Rectal smooth muscle tissue (tissue), 1 donor: ENCODE measurements around the gene CASP7.
"Not testable (repeated sequence)": the region's sequence is repeated elsewhere in the genome, so short reads cannot be mapped to it uniquely, and the experiment has no call there.

Source experiments
- H3K27ac ChIP-seq: one replicate; pipeline ENCODE4 v1.7.0; 2013; ENCODE audit warnings: low read depth, low read length, inconsistent platforms
- H3K27me3 ChIP-seq: one replicate; pipeline ENCODE4 v1.7.0; 2013; ENCODE audit warnings: low read length; ENCODE audit not compliant: control insufficient read depth, insufficient read depth
- H3K36me3 ChIP-seq: one replicate; pipeline ENCODE4 v1.7.0; 2013; ENCODE audit warnings: low read length; ENCODE audit not compliant: control insufficient read depth, insufficient read depth
- H3K4me1 ChIP-seq: one replicate; pipeline ENCODE4 v1.7.0; 2013; ENCODE audit warnings: low read length; ENCODE audit not compliant: control insufficient read depth, insufficient read depth
- H3K4me3 ChIP-seq: one replicate; pipeline ENCODE4 v1.7.0; 2013; ENCODE audit warnings: low read length
- H3K9ac ChIP-seq: one replicate; pipeline ENCODE4 v1.7.0; 2013; ENCODE audit warnings: low read length

Gene CASP7

GRCh38 chr10:113651021-113651420 is 28.7 kb upstream of the CASP7 start:
- Histone ChIP-seq H3K27me3 (no peaks in the 10 kb centered on the region), H3K4me3 (no peak overlapping the region), H3K4me1 (no peaks in the 10 kb centered on the region), H3K9ac (no peak overlapping the region), H3K27ac (no peak overlapping the region), H3K36me3 (no peaks in the 10 kb centered on the region)

DNA sequence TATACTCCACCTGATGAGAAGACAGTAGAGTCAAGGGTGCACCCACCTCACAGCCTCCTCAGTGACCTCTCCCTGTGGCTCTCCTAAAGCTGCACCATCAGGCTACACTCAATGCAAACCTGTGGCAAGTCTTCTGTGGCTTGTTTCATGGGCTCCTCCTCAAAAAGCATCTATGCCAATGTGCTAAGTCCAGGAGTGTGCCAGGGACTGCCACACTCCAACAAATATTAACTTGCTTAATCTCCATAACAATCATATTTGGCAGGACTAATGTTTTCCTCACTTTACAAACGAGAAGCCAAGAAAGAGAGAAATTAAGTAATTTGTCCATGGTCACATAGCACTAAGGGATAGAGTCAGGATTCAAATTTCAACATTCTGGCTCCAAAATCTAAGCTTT is 27.8 kb upstream of the CASP7 start:
- no peaks in the 10 kb centered on the region for H3K4me1 ChIP-seq
- H3K36me3 ChIP-seq, result no peaks in the 10 kb centered on the region

GRCh38 chr10:113652456-113652855 is 27.3 kb upstream of the CASP7 start:
- not testable (repeated sequence) for H3K4me3 ChIP-seq, H3K27ac ChIP-seq, H3K4me1 ChIP-seq, H3K27me3 ChIP-seq, H3K36me3 ChIP-seq, H3K9ac ChIP-seq

More for the DNA sequence above, 27.8 kb upstream of the CASP7 start:
- no peaks in the 10 kb centered on the region for H3K27me3 ChIP-seq
- no peak overlapping the region for H3K9ac ChIP-seq
- H3K27ac ChIP-seq, result no peak overlapping the region
- H3K4me3 ChIP-seq, result no peak overlapping the region

DNA sequence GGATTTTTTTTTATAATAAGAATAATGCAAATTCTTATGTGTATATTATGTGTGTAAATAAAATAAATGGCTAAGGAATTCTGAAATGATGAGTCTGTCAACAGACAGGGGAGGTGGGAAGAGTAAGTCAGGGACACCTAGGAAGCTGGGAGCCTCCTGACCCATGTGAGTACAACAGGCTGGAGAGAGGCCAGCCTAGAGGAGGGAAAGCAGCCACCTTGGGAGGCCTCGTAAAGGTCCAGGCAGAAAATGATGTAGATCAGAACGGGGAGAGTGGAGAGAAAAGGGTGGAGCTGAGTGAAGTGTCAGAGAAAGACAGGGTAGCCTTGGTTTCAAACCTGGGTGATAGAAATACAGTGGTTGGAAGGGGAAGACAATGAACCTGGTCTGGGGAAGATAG is 22.8 kb upstream of the CASP7 start:
- no peak overlapping the region for H3K4me3 ChIP-seq
- H3K27me3 ChIP-seq, result no peaks in the 10 kb centered on the region
- H3K36me3 ChIP-seq, result no peaks in the 10 kb centered on the region
- no peak overlapping the region for H3K9ac ChIP-seq
- H3K4me1 ChIP-seq, result no peaks in the 10 kb centered on the region
- H3K27ac ChIP-seq, result no peak overlapping the region

DNA sequence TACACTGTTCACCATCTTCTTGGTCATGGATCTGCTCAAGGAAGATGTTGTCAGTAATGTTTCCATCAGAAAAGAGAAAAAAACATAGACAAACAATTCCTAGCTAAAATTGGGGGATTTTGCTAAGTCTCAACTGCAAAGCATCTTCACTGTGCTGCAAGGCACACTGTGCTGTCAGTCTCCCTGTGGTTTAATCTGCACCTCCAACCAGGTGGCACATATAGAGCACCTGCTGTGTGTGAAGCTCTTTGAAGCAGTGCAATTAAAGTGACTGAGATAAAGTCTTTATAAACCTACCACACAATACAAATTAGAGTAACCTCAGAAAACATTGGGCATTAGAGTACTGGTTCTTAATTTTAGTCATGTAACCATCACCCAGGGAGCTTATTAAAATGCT is 22.2 kb upstream of the CASP7 start:
- Histone ChIP-seq H3K36me3 (no peaks in the 10 kb centered on the region), H3K4me1 (no peaks in the 10 kb centered on the region), H3K4me3 (no peak overlapping the region), H3K27me3 (no peaks in the 10 kb centered on the region), H3K9ac (no peak overlapping the region), H3K27ac (no peak overlapping the region)

DNA sequence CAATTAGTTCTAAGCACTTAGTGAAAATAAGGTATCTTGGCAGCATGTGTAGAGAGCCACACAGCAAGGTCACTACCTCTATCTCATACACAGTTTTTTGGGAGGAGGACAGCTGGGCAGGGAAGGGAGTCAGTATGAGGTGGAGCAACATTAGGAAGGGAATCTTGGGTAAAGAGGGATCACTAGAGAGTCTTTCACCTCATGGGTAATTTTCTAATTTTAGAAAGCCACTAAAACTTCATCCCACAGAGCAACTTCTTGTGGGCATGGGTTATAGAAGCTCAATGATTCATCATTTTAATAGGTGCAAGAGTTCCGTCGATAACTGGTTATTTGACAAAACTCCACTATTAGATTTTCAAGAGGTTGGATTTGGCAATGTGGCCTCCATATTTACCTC is 18.4 kb upstream of the CASP7 start:
- H3K9ac ChIP-seq, result no peak overlapping the region
- no peaks in the 10 kb centered on the region for H3K4me1 ChIP-seq
- no peak overlapping the region for H3K4me3 ChIP-seq
- H3K27me3 ChIP-seq, result no peaks in the 10 kb centered on the region
- H3K36me3 ChIP-seq, result no peaks in the 10 kb centered on the region
- no peak overlapping the region for H3K27ac ChIP-seq

DNA sequence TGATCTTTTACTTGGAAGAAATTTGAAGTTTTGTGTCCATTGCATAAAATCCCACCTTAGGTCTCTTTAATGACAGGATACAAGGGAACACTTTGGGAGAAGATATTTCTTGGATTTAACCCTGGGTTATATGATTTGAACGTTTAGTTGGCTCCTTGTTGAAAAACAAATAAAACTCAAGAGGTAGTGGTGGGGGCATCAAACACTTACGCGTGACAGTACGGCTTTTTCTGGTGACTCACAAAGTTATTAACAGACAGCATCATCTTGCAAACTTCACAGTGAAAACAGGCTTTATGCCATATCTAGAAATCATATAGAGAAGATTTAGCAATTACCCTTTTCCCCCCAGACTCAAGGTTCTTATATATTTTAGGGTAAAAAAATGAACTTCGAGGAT is 16.6 kb upstream of the CASP7 start:
- no peak overlapping the region for H3K27ac ChIP-seq
- H3K9ac ChIP-seq, result no peak overlapping the region
- no peak overlapping the region for H3K4me3 ChIP-seq
- H3K27me3 ChIP-seq, result no peaks in the 10 kb centered on the region
- no peaks in the 10 kb centered on the region for H3K36me3 ChIP-seq
- H3K4me1 ChIP-seq, result no peaks in the 10 kb centered on the region

GRCh38 chr10:113663908-113664307 is 15.8 kb upstream of the CASP7 start, which contains the start of gene NRAP:
Gene NRAP, minus strand, starts transcription at chr10:113664041. Its CDS starts 159 bp downstream, at chr10:113663882.
- Histone ChIP-seq H3K27me3 (no peaks in the 10 kb centered on the region), H3K4me3 (no peak within 1 kb of the TSS), H3K27ac (no peak within 1 kb of the TSS), H3K36me3 (no peaks in the 10 kb centered on the region), H3K9ac (no peak within 1 kb of the TSS), H3K4me1 (no peaks in the 10 kb centered on the region)

DNA sequence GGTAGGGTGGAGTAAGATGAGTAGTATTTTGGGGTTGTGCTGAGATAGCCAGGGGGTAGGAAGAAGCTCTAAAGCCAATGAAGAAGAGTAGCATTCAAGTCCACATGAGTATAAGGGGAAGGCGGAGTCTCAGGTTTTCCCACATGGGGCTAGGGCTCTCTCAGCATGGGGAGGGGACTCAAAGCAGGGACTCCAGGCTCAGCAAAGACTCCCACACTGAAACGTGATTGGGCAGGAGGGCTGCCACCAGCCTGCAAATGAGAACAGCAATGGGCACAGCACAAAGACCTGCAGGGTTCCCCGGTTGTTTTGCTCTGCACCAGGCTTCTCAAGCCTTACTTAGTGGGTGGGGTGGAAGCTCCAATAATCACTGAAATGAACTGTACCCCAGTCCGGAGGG is 14.4 kb upstream of the CASP7 start:
- Histone ChIP-seq H3K4me1 (no peaks in the 10 kb centered on the region), H3K9ac (no peak overlapping the region), H3K4me3 (no peak overlapping the region), H3K36me3 (no peaks in the 10 kb centered on the region), H3K27ac (no peak overlapping the region), H3K27me3 (no peaks in the 10 kb centered on the region)

- H3K36me3 ChIP-seq, result no peaks in the 10 kb centered on the region
- no peaks in the 10 kb centered on the region for H3K27me3 ChIP-seq
- H3K4me3 ChIP-seq, result no peak overlapping the region
- no peaks in the 10 kb centered on the region for H3K4me1 ChIP-seq
- no peak overlapping the region for H3K9ac ChIP-seq
- H3K27ac ChIP-seq, result no peak overlapping the region
Measured at GRCh38 chr10:113665806-113666354, 13.8 kb upstream of the CASP7 start.

DNA sequence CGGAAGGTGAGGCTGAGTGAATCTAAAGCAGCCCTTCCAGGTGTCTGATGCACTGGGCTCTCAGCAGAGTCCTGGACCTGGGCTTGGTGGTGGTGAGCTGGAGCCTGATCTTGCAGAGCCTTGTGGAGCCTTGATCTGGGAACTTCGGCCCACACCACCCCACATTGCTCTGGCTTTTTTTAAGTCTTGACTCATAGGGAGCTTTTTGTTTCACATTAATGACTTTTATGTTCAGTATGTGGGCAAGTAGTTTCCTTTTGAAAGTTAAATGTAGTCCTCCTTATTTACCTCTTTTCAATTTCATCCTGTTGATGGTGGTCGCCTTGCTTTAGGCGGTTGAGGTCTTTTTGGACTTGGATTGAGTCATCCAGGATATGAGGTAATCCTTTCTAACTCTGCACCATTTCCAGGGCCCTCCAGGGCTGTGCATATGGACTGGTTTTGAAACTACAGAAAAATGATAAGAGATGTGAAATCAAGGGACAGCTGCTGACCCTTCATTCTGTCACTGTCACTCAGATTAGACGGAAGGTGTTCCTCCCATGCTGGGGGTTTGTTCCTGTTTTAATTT is 12.9 kb upstream of the CASP7 start:
- no peaks in the 10 kb centered on the region for H3K27me3 ChIP-seq
- H3K9ac ChIP-seq, result no peak overlapping the region
- no peak overlapping the region for H3K27ac ChIP-seq
- no peak overlapping the region for H3K4me3 ChIP-seq
- no peaks in the 10 kb centered on the region for H3K36me3 ChIP-seq
- H3K4me1 ChIP-seq, result no peaks in the 10 kb centered on the region

- no peaks in the 10 kb centered on the region for H3K36me3 ChIP-seq
- peak overlapping the region; percentile 98 for H3K9ac ChIP-seq
- H3K4me3 ChIP-seq, result peak overlapping the region; percentile 93
- peak overlapping the region; percentile 93 for H3K27ac ChIP-seq
- peaks cover 3% of the 10 kb centered on the region for H3K4me1 ChIP-seq
- H3K27me3 ChIP-seq, result no peaks in the 10 kb centered on the region
Measured at GRCh38 chr10:113680190-113681111, 739 bp downstream of the CASP7 start.
